LoVo (cell line): Measurements from ENCODE around the gene MMRN2.

ENCODE experiments used
- DNase-seq: peaks from one replicate; pipeline ENCODE4 v3.0.0-alpha.2; 2016; ENCODE audit warnings: low spot score

MMRN2 gene

DNA sequence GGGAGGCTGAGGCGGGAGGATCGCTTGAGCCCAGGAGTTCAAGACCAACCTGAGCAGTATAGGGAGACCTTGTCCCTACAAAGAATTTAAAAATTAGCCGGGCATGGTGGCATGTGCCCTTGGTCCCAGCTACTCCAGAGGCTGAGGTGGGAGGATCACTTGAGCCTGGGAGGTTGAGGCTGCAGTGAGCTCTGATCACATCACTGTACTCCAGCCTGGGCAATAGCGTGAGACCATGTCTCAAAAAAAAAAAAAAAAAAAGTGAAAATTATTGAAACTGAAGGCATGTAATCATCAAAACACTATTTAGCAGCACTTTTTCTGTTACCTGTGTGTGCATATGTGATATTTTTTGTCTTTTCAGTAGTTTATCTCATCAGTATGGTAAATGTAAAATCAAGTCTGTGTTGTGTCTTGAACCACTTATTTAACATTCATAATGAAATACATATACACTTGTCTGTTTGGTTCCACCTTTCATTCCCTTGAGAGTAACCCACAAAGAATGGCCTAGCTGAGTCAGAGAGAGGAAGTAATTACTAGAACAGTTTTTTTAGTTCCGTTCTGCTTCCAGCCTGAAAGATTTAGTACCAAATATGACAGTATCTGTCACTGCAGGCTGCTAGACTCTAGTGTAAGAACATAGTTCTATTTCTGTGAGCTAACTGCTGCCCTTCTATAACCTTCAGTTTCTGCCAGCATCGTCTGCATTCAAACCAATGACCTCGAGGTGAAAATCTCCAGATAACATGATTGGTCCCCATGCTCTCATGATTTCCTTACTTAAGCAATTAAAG is 68.6 kb downstream of the MMRN2 start:
- no peak for DNase-seq
